ENCODE data around the gene SWSAP1.

Gene SWSAP1

DNA sequence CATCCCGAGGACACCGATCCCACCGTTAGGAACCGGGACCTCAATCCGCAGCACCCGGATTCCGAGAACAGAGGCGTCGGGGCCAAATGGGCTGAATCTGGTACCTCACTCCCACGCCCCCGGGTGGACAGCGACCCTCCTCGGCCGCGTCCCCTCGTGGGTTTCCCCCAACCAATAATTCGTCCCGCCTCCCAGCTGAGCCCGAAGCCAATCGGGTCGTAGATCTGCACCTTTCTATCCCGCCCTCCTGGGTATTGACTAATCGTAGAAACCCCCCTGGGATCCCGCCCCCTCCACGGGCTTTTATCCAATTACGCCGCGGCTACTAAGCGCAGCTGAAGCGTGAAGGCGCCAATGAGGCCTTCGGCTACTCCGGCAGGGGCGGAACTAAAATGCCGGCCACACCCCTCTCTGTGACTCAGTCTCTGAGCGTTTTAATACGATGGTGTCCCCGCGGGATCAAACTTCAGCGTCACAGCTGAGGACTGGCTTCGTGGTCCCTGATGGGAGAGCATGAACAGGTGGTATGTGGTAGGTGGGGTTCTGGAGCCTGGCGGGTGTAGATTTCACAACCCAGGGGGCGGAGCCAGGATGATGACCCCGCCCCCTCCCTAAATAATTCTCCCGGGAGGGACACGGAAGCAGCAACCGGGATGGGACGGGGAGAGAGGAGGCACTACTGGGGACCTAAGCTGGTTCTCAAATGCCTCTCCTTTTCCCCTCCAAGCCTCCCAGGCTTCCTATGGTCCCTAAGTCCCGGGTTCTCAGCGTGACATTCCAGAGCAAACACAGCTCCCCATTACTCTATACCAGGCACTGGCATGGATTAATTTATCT lies 28.1 kb upstream of the SWSAP1 start, which contains the start of the genes CCDC159 and TMEM205:
Gene CCDC159, plus strand, starts transcription at position 416 of the 837 bp plus-strand sequence. Its CDS starts 88 bp downstream, at position 504.
Gene TMEM205, minus strand, starts transcription at position 165 of the 837 bp plus-strand sequence. CDS start 649 bp downstream, outside the sequence.
- TF ChIP-seq GATA2 (IDR thresholded peaks at IDR 0.05; ENCODE audit: low read depth, low read length), result no peak
- TF ChIP-seq GATA3 (IDR thresholded peaks at IDR 0.05; ENCODE audit: low read depth, low read length), result no peak

GRCh38 chr19:11347546-11348039 lies 26.9 kb upstream of the SWSAP1 start:
- TF ChIP-seq GATA2 (IDR thresholded peaks at IDR 0.05; ENCODE audit: low read depth, low read length) (no peak), GATA3 (IDR thresholded peaks at IDR 0.05; ENCODE audit: low read depth, low read length) (no peak)

DNA sequence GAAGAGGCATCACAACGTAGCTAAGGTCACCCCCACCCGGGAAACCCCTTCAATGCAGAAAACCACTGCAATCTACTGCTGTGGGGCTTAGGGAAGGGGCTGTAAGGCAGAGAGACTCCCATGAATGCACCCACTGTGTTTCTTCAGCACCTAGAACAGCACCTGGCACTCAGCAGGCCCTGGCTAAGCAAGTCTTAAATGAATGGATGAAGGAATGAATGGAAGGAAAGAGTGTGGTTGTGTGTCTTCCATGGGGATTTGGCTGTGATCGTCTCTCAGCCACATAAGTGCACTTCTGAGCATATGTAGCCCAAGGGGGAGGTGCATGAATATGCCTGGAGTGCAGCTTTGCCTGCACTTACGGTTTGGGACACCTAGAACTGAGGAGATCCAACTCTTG lies 25.3 kb upstream of the SWSAP1 start:
- TF ChIP-seq GATA2 (IDR thresholded peaks at IDR 0.05; ENCODE audit: low read depth, low read length) (no peak), GATA3 (IDR thresholded peaks at IDR 0.05; ENCODE audit: low read depth, low read length) (no peak)

- TF ChIP-seq GATA2 (IDR thresholded peaks at IDR 0.05; ENCODE audit: low read depth, low read length) (no peak), GATA3 (IDR thresholded peaks at IDR 0.05; ENCODE audit: low read depth, low read length) (no peak)
Measured at GRCh38 chr19:11355160-11356073, 19.0 kb upstream of the SWSAP1 start, which contains the start of gene PLPPR2. Gene PLPPR2 (plus strand): TSS chr19:11355432. CDS start chr19:11357674, 2,242 bp downstream.

- TF ChIP-seq GATA2 (IDR thresholded peaks at IDR 0.05; ENCODE audit: low read depth, low read length) (no peak), GATA3 (IDR thresholded peaks at IDR 0.05; ENCODE audit: low read depth, low read length) (no peak)
Measured at GRCh38 chr19:11356074-11356397, 18.4 kb upstream of the SWSAP1 start.

DNA sequence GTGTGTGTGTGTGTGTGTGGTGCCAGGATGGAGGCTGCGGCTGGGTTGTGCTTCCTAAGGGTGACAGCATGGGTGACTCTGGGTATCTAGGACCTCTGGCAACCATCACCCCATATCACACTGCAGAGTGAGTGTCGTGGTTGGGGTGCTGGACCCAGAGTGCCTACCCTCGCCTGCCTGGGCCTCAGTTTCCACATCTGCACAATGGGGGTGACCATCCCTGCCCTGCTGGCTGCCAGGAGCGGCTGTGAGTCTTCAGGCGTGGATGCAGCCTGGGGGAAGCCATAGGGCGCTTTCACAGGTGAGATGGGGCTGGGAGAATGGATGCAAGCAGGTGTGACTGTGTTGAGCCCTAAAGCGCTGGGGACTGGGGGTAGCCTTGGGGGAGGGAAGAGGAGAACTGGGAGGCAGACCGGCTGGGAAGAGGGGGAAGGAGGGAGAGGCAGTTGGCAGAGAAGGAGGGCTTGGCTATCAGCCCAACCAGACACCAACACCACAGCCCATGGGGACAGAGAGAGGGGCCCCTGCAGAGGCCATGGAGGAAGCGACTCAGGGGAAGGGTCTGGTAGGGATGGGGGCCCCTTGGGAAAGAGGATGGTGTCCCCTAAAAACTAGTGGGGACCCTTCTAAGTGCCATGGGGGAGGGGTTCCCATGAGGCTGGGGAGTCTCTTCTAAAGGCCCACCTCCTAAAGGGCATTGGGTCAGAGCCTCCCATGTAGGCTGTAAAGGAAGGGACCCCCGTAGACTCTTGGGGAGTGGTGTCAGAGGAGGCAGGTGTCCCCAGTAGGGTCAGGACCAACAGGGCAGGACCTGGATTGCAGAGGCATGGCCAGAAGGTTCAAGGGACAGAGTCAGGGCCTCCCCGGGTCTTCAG lies 17.6 kb upstream of the SWSAP1 start:
- TF ChIP-seq GATA2 (IDR thresholded peaks at IDR 0.05; ENCODE audit: low read depth, low read length), result no peak
- TF ChIP-seq GATA3 (IDR thresholded peaks at IDR 0.05; ENCODE audit: low read depth, low read length), result no peak

DNA sequence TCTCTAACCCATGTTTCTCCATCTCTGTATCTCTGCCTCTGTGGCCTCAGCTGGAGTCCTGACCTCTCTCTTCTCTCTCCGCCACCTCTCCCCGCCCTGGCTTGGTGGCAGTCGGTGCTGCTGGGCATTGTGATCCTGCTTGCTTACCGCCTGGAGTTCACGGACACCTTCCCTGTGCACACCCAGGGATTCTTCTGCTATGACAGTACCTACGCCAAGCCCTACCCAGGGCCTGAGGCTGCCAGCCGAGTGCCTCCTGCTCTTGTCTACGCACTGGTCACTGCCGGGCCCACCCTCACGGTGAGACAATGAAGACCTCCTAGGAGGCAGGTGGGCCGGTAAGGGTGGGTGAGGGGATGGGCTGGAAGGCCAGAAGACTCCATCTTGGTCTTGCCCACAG lies 15.0 kb upstream of the SWSAP1 start:
- TF ChIP-seq GATA2 (IDR thresholded peaks at IDR 0.05; ENCODE audit: low read depth, low read length), result no peak
- no peak for TF ChIP-seq GATA3 (IDR thresholded peaks at IDR 0.05; ENCODE audit: low read depth, low read length)

DNA sequence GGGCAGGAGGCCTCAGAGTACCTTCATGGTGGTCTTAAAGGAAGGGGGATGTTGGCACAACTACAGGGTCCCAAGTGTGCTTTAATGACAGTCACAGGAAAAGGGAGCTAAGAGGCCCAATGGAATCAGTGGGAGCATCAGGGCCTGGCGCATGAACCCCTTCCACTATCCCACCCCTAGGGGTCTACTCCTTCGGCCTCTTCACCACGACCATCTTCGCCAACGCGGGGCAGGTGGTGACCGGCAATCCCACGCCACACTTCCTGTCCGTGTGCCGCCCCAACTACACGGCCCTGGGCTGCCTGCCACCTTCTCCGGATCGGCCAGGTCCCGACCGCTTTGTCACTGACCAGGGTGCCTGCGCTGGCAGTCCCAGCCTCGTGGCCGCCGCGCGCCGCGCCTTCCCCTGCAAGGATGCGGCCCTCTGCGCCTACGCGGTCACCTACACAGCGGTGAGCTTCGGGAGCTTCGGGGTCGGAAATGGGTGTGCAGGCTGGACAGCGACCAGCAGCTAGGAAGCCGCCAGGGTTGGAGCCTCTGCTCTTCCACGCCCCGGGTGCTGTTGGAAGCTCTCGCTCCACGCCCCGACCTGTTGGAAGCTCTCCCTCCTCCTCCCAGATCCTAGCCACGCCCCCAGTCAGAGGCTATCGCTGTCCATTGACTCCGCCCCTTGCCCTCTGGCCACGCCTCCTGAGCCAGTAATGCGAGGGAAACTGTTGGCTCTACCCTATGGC lies 13.3 kb upstream of the SWSAP1 start:
- TF ChIP-seq GATA2 (IDR thresholded peaks at IDR 0.05; ENCODE audit: low read depth, low read length) (no peak), GATA3 (IDR thresholded peaks at IDR 0.05; ENCODE audit: low read depth, low read length) (no peak)

- TF ChIP-seq GATA3 (IDR thresholded peaks at IDR 0.05; ENCODE audit: low read depth, low read length), result no peak
- TF ChIP-seq GATA2 (IDR thresholded peaks at IDR 0.05; ENCODE audit: low read depth, low read length), result no peak
Measured at GRCh38 chr19:11361771-11362731, 12.4 kb upstream of the SWSAP1 start.

DNA sequence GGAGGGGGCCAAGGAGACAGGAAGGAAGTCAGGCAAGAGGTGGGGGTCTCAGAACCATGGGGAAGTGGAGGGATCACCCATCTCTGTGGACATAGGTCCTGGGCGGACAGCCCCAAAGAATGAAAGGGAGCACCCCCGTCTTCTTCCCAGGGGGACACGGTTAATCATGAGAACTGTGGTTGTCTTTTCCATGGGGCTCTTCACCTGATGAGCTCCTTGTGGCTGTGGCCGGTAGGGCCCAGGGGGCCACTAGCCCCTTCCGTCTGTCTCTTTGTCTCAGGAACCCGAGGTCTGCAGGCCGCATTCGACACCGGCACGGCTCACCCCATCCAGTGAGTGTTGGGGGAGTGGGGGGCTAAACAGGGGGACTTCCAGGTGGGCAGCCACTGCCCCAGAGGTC lies 10.6 kb upstream of the SWSAP1 start:
- TF ChIP-seq GATA3 (IDR thresholded peaks at IDR 0.05; ENCODE audit: low read depth, low read length) (no peak), GATA2 (IDR thresholded peaks at IDR 0.05; ENCODE audit: low read depth, low read length) (no peak)

DNA sequence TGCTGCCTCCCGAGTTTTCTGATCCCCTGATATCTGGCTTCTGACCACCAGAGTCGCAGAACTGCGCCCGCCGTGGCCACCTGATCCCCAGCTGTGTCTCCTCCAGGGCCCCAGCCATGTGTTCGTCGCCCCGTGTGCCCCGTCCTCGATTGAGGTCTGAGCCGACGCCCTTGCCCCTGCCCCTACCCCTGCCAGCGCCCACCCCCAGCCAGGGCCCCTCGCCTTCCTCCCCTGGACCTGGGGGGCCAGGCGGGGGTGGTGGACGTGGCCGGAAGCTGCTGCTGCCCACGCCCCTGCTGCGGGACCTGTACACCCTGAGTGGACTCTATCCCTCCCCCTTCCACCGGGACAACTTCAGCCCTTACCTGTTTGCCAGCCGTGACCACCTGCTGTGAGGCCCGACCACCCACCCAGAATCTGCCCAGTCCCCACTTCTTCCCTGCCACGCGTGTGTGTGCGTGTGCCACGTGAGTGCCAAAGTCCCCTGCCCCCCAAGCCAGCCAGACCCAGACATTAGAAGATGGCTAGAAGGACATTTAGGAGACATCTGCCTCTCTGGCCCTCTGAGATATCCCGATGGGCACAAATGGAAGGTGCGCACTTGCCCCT lies 10.1 kb upstream of the SWSAP1 start:
- TF ChIP-seq GATA2 (IDR thresholded peaks at IDR 0.05; ENCODE audit: low read depth, low read length), result no peak
- TF ChIP-seq GATA3 (IDR thresholded peaks at IDR 0.05; ENCODE audit: low read depth, low read length), result no peak
